Neural cell (in vitro differentiated cells): ENCODE data around the gene CFTR.

Experiments
- EP300 ChIP-seq: fragments of 450-650 bp; conservative IDR thresholded peaks from 2 replicates; pipeline ENCODE4 v1.6.1; 2014; ENCODE audit warnings: antibody characterized with exemption, mild to moderate bottlenecking, moderate library complexity; ENCODE audit not compliant: poor library complexity, severe bottlenecking
- EZH2 ChIP-seq: fragments of 200-600, 300-800 bp; shearing (Covaris generic), sonication (generic); IDR thresholded peaks from 2 replicates; pipeline ENCODE4 v1.6.1; 2014; ENCODE audit warnings: antibody characterized with exemption, low read length, borderline replicate concordance, mild to moderate bottlenecking; ENCODE audit not compliant: insufficient read depth, poor library complexity, severe bottlenecking
- POLR2AphosphoS5 ChIP-seq: IDR thresholded peaks from 2 replicates; pipeline ENCODE4 v1.6.1; 2012
- RAD21 ChIP-seq: fragments of 450-650 bp; conservative IDR thresholded peaks from 2 replicates; pipeline ENCODE4 v1.6.1; 2014; ENCODE audit warnings: antibody characterized with exemption, mild to moderate bottlenecking, moderate library complexity
- REST ChIP-seq: IDR thresholded peaks from 2 replicates; pipeline ENCODE4 v1.6.1; 2012; ENCODE audit warnings: borderline replicate concordance
- SMC3 ChIP-seq: fragments of 450-650 bp; conservative IDR thresholded peaks from 2 replicates; pipeline ENCODE4 v1.6.1; 2014; ENCODE audit warnings: antibody characterized with exemption, mild to moderate bottlenecking, moderate library complexity; ENCODE audit not compliant: poor library complexity
- TAF1 ChIP-seq: IDR thresholded peaks from 2 replicates; pipeline ENCODE4 v1.6.1; 2012; ENCODE audit warnings: low read depth
- TF ChIP-seq, protein P1 (sequence below): fragments of 450-650 bp; IDR thresholded peaks from 2 replicates; pipeline ENCODE4 v1.5.1; 2014; ENCODE audit warnings: antibody characterized with exemption, mild to moderate bottlenecking, moderate library complexity; ENCODE audit not compliant: poor library complexity, severe bottlenecking

DNA sequence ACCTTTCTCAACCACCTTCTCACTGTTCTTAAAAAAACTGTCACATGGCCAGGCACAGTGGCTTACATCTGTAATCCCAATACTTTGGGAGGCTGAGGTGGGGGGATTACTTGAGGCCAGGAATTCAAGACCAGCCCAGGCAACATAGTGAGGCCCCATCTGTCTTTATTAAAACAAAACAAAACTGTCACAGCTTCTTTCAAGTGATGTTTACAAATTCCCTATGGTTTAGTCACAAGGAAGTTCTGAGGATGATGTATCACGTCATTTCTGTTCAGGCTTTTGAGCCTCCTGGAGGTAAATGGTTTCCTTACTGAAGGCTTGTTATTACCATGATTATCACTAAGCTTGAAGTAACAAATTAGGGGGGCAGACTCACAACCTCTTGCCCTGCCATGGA is 186.2 kb downstream of the CFTR start:
- TF ChIP-seq, protein P1, sequence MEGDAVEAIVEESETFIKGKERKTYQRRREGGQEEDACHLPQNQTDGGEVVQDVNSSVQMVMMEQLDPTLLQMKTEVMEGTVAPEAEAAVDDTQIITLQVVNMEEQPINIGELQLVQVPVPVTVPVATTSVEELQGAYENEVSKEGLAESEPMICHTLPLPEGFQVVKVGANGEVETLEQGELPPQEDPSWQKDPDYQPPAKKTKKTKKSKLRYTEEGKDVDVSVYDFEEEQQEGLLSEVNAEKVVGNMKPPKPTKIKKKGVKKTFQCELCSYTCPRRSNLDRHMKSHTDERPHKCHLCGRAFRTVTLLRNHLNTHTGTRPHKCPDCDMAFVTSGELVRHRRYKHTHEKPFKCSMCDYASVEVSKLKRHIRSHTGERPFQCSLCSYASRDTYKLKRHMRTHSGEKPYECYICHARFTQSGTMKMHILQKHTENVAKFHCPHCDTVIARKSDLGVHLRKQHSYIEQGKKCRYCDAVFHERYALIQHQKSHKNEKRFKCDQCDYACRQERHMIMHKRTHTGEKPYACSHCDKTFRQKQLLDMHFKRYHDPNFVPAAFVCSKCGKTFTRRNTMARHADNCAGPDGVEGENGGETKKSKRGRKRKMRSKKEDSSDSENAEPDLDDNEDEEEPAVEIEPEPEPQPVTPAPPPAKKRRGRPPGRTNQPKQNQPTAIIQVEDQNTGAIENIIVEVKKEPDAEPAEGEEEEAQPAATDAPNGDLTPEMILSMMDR: no peak
- TF ChIP-seq EZH2: no peak
- no peak for TF ChIP-seq POLR2AphosphoS5
- no peak for TF ChIP-seq RAD21
- TF ChIP-seq SMC3: no peak
- TF ChIP-seq EP300: no peak
- no peak for TF ChIP-seq REST
- TF ChIP-seq TAF1: no peak
